Posterior cingulate gyrus (tissue), 11 donors: Measurements from ENCODE around the gene MEGF6.

Experiments
- DNase-seq, 10 donors: peaks; one replicate each; pipeline versions ENCODE4 v3.0.0 to v3.0.0-alpha.2; 2020 to 2021; ENCODE audit warnings: mixed read lengths in 3 of 10
- intact Hi-C: fragments of 100-400 bp; cut with DNase I; formaldehyde crosslinking; loops from one replicate; pipeline ENCODE4 v1.15.1; 2023

MEGF6 gene

GRCh38 chr1:3498246-3498930 lies 112.9 kb downstream of the MEGF6 start:
- DNase-seq: no peak
- intact Hi-C loops: no loop called here

GRCh38 chr1:3497521-3497920 lies 113.8 kb downstream of the MEGF6 start:
- no peak for DNase-seq
- intact Hi-C loops: no loop called here

GRCh38 chr1:3496916-3497315 lies 114.4 kb downstream of the MEGF6 start:
- DNase-seq: no peak
- intact Hi-C loops: no loop called here

GRCh38 chr1:3495776-3496745 lies 115.2 kb downstream of the MEGF6 start:
- no peak for DNase-seq
- intact Hi-C loops: no loop called here

GRCh38 chr1:3494321-3495308 lies 116.7 kb downstream of the MEGF6 start:
- intact Hi-C loops: no loop called here
- no peak for DNase-seq

GRCh38 chr1:3492545-3493246 lies 118.6 kb downstream of the MEGF6 start:
- no peak for DNase-seq
- intact Hi-C loops: no loop called here

GRCh38 chr1:3491291-3492246 lies 119.7 kb downstream of the MEGF6 start:
- DNase-seq: peak; percentile 64 to 97 (median 78)
- intact Hi-C loops: loop anchor here (1.0 kb wide), 1 partner anchor 128 kb away; no protein-coding TSS in a partner anchor

GRCh38 chr1:3490046-3490745 lies 121.1 kb downstream of the MEGF6 start:
- intact Hi-C loops: no loop called here

GRCh38 chr1:3488432-3488831 lies 122.9 kb downstream of the MEGF6 start:
- no peak for DNase-seq
- intact Hi-C loops: no loop called here

More at GRCh38 chr1:3490046-3490745, 121.1 kb downstream of the MEGF6 start:
- no peak for DNase-seq

GRCh38 chr1:3485016-3485415 lies 126.3 kb downstream of the MEGF6 start:
- no peak for DNase-seq
- intact Hi-C loops: no loop called here

- DNase-seq: peak in 4 of 10 donors; percentile 32 to 50 (median 41)
- intact Hi-C loops: loop anchor here (1.0 kb wide), 1 partner anchor 31 kb away; no protein-coding TSS in a partner anchor
Measured at GRCh38 chr1:3483801-3484444, 127.4 kb downstream of the MEGF6 start.

- intact Hi-C loops: no loop called here
- no peak for DNase-seq
Measured at GRCh38 chr1:3483380-3483779, 127.9 kb downstream of the MEGF6 start.

GRCh38 chr1:3482378-3482849 lies 128.9 kb downstream of the MEGF6 start:
- intact Hi-C loops: no loop called here
- no peak for DNase-seq

GRCh38 chr1:3481836-3482375 lies 129.4 kb downstream of the MEGF6 start:
- no peak for DNase-seq
- intact Hi-C loops: no loop called here

- intact Hi-C loops: no loop called here
- no peak for DNase-seq
Measured at GRCh38 chr1:3481046-3481445, 130.3 kb downstream of the MEGF6 start.

GRCh38 chr1:3480369-3480719 lies 131.0 kb downstream of the MEGF6 start:
- DNase-seq: no peak
- intact Hi-C loops: no loop called here
